Measurements from ENCODE around the gene CROT. TPM values are rescaled to one million over a fixed set of nuclear protein-coding genes. Genes with fewer than 3 reads are reported as not detected.

CROT gene
- total RNA-seq, 1 donor from 2014 or later: 11.1 TPM

DNA sequence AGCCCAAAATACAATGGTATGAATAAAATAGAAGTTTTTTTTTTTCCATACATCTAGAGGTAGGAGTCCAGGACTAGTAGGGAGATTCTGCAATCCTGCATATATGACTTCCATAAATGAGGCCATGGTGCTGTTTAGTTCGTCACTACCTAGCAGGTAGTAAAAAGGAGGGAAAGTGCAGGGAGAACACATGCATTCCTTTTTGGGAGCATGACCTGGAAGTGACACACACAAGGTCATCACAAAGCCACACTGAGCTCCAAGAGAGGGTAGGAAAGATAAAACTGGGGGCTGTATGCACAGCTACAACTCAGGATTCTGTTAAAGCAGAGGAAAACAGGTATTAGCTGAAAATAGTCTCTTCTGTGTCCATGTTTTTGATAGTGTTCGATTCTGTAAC is 2.2 kb downstream of the CROT start:
- H3K36me3 Mint-ChIP-seq (ENCODE audit: low read depth, unreplicated experiment): peaks cover 23% of the 10 kb centered on the region
- peaks cover 9% of the 10 kb centered on the region for H3K4me1 Mint-ChIP-seq (ENCODE audit: unreplicated experiment)
- TF ChIP-seq, protein P1, sequence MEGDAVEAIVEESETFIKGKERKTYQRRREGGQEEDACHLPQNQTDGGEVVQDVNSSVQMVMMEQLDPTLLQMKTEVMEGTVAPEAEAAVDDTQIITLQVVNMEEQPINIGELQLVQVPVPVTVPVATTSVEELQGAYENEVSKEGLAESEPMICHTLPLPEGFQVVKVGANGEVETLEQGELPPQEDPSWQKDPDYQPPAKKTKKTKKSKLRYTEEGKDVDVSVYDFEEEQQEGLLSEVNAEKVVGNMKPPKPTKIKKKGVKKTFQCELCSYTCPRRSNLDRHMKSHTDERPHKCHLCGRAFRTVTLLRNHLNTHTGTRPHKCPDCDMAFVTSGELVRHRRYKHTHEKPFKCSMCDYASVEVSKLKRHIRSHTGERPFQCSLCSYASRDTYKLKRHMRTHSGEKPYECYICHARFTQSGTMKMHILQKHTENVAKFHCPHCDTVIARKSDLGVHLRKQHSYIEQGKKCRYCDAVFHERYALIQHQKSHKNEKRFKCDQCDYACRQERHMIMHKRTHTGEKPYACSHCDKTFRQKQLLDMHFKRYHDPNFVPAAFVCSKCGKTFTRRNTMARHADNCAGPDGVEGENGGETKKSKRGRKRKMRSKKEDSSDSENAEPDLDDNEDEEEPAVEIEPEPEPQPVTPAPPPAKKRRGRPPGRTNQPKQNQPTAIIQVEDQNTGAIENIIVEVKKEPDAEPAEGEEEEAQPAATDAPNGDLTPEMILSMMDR (IDR thresholded peaks at IDR 0.05; ENCODE audit: unreplicated experiment): no peak
- H3K27ac Mint-ChIP-seq (ENCODE audit: unreplicated experiment): no peak overlapping the region
- peaks cover 6% of the 10 kb centered on the region for H3K27me3 Mint-ChIP-seq (ENCODE audit: unreplicated experiment)
- DNase-seq (ENCODE audit: low spot score): no peak
- H3K4me3 Mint-ChIP-seq (ENCODE audit: unreplicated experiment): no peak overlapping the region
- H3K9me3 Mint-ChIP-seq (ENCODE audit: unreplicated experiment): no peaks in the 10 kb centered on the region

DNA sequence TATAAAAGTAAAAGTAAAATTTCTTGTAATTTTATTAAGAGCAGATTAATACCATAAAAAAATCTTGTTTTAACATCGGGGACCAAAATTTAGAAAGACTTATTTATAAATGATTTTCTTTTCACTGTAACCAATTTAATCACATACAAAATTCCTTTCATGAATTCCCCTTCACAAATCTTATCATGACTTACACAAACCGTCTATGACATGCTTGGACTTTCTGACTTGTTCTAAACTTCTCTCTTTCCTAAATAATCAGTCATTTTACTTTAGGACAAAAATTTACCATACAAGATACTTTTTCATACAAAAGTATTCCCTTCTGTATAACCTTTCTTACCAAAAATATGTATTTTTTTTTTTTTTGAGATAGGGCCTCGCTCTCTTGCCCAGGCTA is 9.3 kb downstream of the CROT start:
- H3K4me1 Mint-ChIP-seq (ENCODE audit: unreplicated experiment): no peaks in the 10 kb centered on the region
- H3K27ac Mint-ChIP-seq (ENCODE audit: unreplicated experiment): no peak overlapping the region
- TF ChIP-seq, protein P1 (IDR thresholded peaks at IDR 0.05; ENCODE audit: unreplicated experiment): no peak
- peaks cover 51% of the 10 kb centered on the region for H3K36me3 Mint-ChIP-seq (ENCODE audit: low read depth, unreplicated experiment)
- no peaks in the 10 kb centered on the region for H3K9me3 Mint-ChIP-seq (ENCODE audit: unreplicated experiment)
- no peak overlapping the region for H3K4me3 Mint-ChIP-seq (ENCODE audit: unreplicated experiment)
- DNase-seq (ENCODE audit: low spot score): no peak
- H3K27me3 Mint-ChIP-seq (ENCODE audit: unreplicated experiment): peaks cover 2% of the 10 kb centered on the region

DNA sequence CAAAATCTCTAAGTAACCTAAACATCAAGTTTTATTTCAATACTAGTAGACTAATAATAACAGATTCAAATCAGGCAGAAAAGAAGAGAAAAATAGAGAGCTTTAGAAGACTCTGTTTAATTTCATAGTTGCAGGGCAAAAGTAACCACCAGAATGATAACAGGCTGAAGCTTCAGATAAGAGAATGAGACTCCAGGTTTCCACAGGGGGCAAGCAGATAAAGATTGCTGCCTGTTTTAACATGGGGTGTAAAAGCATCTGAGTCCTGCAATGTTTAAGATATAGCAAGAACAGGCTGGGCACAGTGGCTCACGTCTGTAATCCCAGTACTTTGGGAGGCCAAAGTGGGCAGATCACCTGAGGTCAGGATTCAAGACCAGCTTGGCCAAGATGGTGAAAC is 11.0 kb downstream of the CROT start:
- H3K9me3 Mint-ChIP-seq (ENCODE audit: unreplicated experiment): no peaks in the 10 kb centered on the region
- peaks cover 2% of the 10 kb centered on the region for H3K27me3 Mint-ChIP-seq (ENCODE audit: unreplicated experiment)
- no peaks in the 10 kb centered on the region for H3K4me1 Mint-ChIP-seq (ENCODE audit: unreplicated experiment)
- TF ChIP-seq, protein P1 (IDR thresholded peaks at IDR 0.05; ENCODE audit: unreplicated experiment): no peak
- no peak overlapping the region for H3K27ac Mint-ChIP-seq (ENCODE audit: unreplicated experiment)
- DNase-seq (ENCODE audit: low spot score): no peak
- H3K36me3 Mint-ChIP-seq (ENCODE audit: low read depth, unreplicated experiment): peaks cover 44% of the 10 kb centered on the region
- H3K4me3 Mint-ChIP-seq (ENCODE audit: unreplicated experiment): peak overlapping the region; percentile 83

DNA sequence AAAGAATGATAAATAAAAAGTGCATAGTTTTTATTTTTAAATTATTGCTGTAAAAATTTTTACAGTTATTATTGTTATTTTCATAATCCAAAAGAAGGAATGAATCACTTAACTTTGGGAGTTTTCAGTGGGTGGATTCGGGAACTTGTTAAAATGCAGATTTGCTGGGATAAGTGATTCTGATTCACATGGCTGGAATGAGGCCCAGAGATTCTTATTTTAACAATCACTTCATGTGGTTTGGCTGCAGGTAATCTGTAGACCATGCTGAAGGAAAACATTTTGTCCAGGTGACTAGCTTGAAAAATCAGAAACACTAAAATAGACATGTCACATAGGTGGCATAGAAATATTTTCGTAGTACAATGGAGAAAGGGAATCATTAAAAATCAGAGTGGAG is 13.9 kb downstream of the CROT start:
- DNase-seq (ENCODE audit: low spot score): no peak
- Mint-ChIP-seq H3K36me3 (ENCODE audit: low read depth, unreplicated experiment) (peaks cover 28% of the 10 kb centered on the region), H3K27ac (ENCODE audit: unreplicated experiment) (no peak overlapping the region), H3K27me3 (ENCODE audit: unreplicated experiment) (peaks cover 2% of the 10 kb centered on the region), H3K4me3 (ENCODE audit: unreplicated experiment) (no peak overlapping the region), H3K4me1 (ENCODE audit: unreplicated experiment) (no peaks in the 10 kb centered on the region), H3K9me3 (ENCODE audit: unreplicated experiment) (no peaks in the 10 kb centered on the region)
- TF ChIP-seq, protein P1 (IDR thresholded peaks at IDR 0.05; ENCODE audit: unreplicated experiment): no peak

DNA sequence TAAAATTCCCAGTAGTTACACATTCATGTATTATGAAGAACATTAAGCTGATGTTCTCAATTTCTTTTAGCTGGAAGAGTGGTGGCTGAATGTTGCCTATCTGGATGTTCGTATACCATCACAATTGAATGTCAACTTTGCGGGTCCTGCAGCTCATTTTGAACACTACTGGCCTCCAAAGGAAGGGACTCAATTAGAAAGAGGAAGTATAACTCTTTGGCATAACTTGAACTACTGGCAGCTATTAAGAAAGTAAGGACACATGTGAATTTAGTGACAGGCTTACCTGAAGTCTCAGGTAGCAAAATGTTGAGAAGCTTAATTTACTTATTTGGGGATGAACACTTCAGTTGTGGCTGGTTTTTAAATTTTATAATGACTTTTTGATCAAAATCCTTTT is 15.9 kb downstream of the CROT start:
- Mint-ChIP-seq H3K27me3 (ENCODE audit: unreplicated experiment) (no peaks in the 10 kb centered on the region), H3K9me3 (ENCODE audit: unreplicated experiment) (no peaks in the 10 kb centered on the region)
- TF ChIP-seq, protein P1 (IDR thresholded peaks at IDR 0.05; ENCODE audit: unreplicated experiment): no peak

More for the DNA sequence above, 15.9 kb downstream of the CROT start:
- H3K4me1 Mint-ChIP-seq (ENCODE audit: unreplicated experiment): no peaks in the 10 kb centered on the region
- peaks cover 15% of the 10 kb centered on the region for H3K36me3 Mint-ChIP-seq (ENCODE audit: low read depth, unreplicated experiment)
- H3K27ac Mint-ChIP-seq (ENCODE audit: unreplicated experiment): no peak overlapping the region
- H3K4me3 Mint-ChIP-seq (ENCODE audit: unreplicated experiment): no peak overlapping the region
- DNase-seq (ENCODE audit: low spot score): no peak
